Activated B cell treated with CpG ODN at 0.5 μM for 24 hours (primary cell): ENCODE data around the gene POU2F1. TPM values are rescaled to one million over a fixed set of nuclear protein-coding genes. Genes with fewer than 3 reads are reported as not detected.
"Not testable (repeated sequence)": the region's sequence is repeated elsewhere in the genome, so short reads cannot be mapped to it uniquely, and the experiment has no call there.

Source experiments
- ATAC-seq: fragments of 200-7000 bp; cut with Tn5 transposase; one replicate; pipeline ENCODE4 v1.10.0; 2021; ENCODE audit warnings: low read depth, mild to moderate bottlenecking, moderate library complexity
- CTCF ChIA-PET: fragments of 350-600 bp; sonication (Branson Sonifier 250); formaldehyde crosslinking; loops from one replicate; lab custom pipeline; 2021; ENCODE audit warnings: antibody characterized with exemption; lab: Charles Lee
- POLR2A ChIA-PET: fragments of 350-600 bp; sonication (Branson Sonifier 250); formaldehyde crosslinking; loops from one replicate; lab custom pipeline; 2021; ENCODE audit warnings: antibody characterized with exemption; lab: Charles Lee
- DNase-seq: peaks from one replicate; pipeline ENCODE4 v3.0.0; 2022
- H3K27ac Mint-ChIP-seq: one replicate; pipeline ENCODE4 v1.8.0; 2020; ENCODE audit warnings: mixed read lengths
- H3K27me3 Mint-ChIP-seq: one replicate; pipeline ENCODE4 v1.8.0; 2021; ENCODE audit warnings: mixed read lengths
- H3K36me3 Mint-ChIP-seq: one replicate; pipeline ENCODE4 v1.8.0; 2021; ENCODE audit warnings: low read depth, mixed read lengths
- H3K4me1 Mint-ChIP-seq: one replicate; pipeline ENCODE4 v1.8.0; 2021; ENCODE audit warnings: mixed read lengths
- H3K4me3 Mint-ChIP-seq: one replicate; pipeline ENCODE4 v1.8.0; 2020; ENCODE audit warnings: mild to moderate bottlenecking, mixed read lengths
- H3K9me3 Mint-ChIP-seq: one replicate; pipeline ENCODE4 v1.8.0; 2020; ENCODE audit warnings: mixed read lengths
- intact Hi-C: fragments of 100-400 bp; cut with micrococcal nuclease; formaldehyde crosslinking; loops from one replicate; pipeline ENCODE4 v1.15.1; 2024
- total RNA-seq: library from RNA; stranded (reverse); gene quantifications from 2 replicates; pipeline ENCODE4 v1.2.3, GENCODE V29; 2022
- TF ChIP-seq, protein P1 (sequence below): fragments of 200-600 bp; IDR thresholded peaks from one replicate; pipeline ENCODE4 v1.8.0; 2022; ENCODE audit warnings: antibody characterized with exemption, mild to moderate bottlenecking

POU2F1 gene
- total RNA-seq, 1 donor from 2014 or later: 35.5 TPM

DNA sequence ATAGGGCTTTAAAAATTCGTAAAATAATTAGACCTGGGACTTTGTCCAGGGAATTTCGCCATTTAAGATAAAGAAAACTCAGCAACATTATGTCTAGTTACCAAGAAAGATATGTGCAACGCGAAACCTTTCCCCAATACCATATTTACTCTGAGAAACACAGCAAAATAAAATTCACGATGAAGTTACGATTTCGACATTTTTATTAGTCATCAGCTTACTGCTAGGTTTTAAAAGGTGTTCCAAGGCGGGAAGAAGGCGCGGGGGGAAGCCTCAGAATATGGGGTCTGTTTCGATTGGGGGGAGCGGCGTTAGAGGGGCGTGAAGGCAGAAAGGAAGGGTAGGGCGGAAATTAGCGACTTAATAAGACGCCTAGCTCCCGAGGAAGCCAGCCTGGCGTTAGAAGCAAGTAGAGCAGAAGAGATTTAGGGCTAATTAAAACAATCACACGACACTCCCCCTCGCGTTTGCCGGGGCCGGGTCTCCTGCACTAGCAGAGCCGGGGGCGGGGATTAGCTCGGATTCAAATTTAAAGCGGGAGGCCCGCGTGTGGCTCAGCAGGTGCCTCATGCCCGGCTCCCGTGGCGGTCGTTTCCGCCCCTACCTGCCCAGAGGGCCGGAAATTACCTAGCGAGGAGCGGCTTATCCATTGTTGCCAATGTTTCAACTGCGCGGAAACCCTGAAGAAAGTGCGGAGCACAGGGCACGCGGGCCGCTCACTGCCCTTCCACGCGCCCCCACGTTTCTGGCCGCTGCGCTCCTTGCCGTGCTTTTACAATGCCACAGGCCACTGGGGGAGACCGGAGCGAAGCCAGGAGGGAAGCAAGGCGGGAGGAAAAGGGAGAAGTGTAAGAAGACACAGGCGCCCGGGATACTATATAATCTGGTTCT is 795 bp upstream of the POU2F1 start:
- Mint-ChIP-seq H3K27me3 (no peaks in the 10 kb centered on the region), H3K4me1 (peaks cover 29% of the 10 kb centered on the region), H3K4me3 (peak overlapping the region; percentile 93), H3K9me3 (peaks cover 2% of the 10 kb centered on the region), H3K27ac (peak overlapping the region; percentile 84), H3K36me3 (peaks cover 11% of the 10 kb centered on the region)
- CTCF ChIA-PET: interaction anchor here (0.7 to 2.2 kb wide), 18 partner anchors 12 to 334 kb away, joined by 3 to 13 read pairs (median 5); partner anchors contain the start of gene CREG1
- peak; percentile 81 for DNase-seq
- intact Hi-C loops: loop anchor here (1.0 to 10.0 kb wide), 15 partner anchors 109 to 1585 kb away; partner anchors contain the start of genes DCAF6, FAM78B, MGST3 and POGK
- POLR2A ChIA-PET: interaction anchor here (0.5 to 3.6 kb wide), 43 partner anchors 9 to 1896 kb away, joined by 3 to 51 read pairs (median 5); partner anchors contain the start of genes CREG1, DCAF6, MPC2 and POGK
- TF ChIP-seq, protein P1, sequence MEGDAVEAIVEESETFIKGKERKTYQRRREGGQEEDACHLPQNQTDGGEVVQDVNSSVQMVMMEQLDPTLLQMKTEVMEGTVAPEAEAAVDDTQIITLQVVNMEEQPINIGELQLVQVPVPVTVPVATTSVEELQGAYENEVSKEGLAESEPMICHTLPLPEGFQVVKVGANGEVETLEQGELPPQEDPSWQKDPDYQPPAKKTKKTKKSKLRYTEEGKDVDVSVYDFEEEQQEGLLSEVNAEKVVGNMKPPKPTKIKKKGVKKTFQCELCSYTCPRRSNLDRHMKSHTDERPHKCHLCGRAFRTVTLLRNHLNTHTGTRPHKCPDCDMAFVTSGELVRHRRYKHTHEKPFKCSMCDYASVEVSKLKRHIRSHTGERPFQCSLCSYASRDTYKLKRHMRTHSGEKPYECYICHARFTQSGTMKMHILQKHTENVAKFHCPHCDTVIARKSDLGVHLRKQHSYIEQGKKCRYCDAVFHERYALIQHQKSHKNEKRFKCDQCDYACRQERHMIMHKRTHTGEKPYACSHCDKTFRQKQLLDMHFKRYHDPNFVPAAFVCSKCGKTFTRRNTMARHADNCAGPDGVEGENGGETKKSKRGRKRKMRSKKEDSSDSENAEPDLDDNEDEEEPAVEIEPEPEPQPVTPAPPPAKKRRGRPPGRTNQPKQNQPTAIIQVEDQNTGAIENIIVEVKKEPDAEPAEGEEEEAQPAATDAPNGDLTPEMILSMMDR: no peak
- peak; percentile 33 for ATAC-seq

DNA sequence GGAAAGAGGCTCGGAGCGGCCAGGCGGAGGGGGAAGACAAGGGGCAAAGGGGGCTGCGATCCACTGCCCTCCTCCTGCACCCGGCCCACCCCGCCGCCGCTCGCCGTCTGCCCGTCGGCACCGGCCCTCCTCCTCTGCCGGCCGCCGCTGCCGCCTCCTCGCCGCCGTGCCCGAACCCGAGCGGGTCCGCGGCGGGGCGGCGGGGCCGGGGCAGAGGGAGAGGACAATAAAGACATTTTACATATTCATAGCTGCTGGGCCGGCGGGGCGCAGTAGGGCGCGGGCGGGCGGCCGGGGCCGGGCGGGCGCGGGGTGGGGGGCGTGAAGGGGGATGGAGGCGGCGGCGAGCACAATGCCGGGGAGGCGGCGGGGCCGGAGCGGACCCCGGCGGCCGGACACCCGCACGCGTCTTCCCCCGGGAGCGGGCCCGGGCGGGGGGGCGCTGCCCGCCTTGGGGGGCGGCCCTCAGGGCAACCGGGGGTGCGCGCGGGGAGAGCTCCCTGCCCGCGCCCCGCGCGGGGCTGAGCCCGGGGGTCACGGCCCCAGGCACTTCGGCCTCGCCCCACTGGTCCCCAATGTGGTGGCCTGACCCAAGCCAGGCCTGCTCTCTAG is 546 bp downstream of the POU2F1 start:
- H3K27me3 Mint-ChIP-seq: no peaks in the 10 kb centered on the region
- H3K9me3 Mint-ChIP-seq: peaks cover 2% of the 10 kb centered on the region
- TF ChIP-seq, protein P1: no peak
- H3K4me3 Mint-ChIP-seq: peak overlapping the region; percentile 93
- DNase-seq (peak; percentile 60), ATAC-seq (peak; percentile 12)
- peak overlapping the region; percentile 89 for H3K27ac Mint-ChIP-seq
- CTCF ChIA-PET: interaction anchor here (0.7 to 2.2 kb wide), 8 partner anchors 11 to 313 kb away, joined by 3 to 13 read pairs (median 5); no protein-coding TSS in a partner anchor
- peaks cover 11% of the 10 kb centered on the region for H3K36me3 Mint-ChIP-seq
- intact Hi-C loops: loop anchor here (2.0 to 10.0 kb wide), 9 partner anchors 222 to 1586 kb away; partner anchors contain the start of genes FAM78B, MGST3, RCSD1 and SFT2D2
- H3K4me1 Mint-ChIP-seq: peaks cover 43% of the 10 kb centered on the region
- POLR2A ChIA-PET: interaction anchor here (0.5 to 3.6 kb wide), 16 partner anchors 11 to 714 kb away, joined by 3 to 51 read pairs (median 4); partner anchors contain the start of gene DCAF6

DNA sequence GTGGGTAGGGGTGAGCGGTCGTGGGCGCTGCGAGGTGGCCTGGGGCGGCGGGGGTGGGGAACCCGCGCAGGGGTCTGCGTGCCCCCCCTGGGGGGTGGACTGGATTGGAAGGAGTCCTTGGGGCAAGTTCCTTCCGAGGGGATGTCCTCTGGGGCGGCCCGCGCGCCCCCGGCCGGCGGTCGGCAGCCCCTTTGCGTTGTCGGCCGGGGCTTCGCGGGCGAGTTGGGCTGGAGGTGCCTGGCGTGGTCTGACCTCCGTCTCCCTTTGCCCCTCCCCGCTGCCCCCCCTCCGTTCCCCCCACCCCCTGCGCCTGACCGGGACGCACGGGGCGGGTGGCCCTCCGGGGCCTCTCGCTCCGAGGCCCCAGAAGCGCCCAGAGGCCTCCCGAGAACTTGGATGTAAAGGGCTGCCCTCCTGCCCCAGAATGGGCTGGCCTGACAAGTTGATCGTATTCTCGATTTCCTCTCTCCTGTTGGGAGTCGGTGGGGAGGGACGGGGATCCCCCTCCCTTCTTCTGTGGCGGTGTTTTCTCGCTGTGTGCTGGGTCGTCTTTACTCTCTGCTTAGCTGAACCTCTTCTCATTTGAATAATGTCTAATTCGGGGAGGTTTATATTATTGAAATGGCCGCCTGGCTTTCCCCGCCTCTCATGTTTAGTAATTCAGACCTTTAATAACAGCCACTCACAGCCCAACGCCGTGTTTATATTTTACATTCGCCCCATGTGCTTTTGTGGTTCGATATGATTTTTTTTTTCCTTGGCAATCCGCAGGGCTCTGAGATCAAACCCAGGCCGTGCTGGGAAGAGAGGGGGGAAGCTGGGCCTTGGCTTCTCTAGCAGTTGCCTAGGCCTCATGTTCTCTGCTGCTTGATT is 1.3 kb downstream of the POU2F1 start:
- TF ChIP-seq, protein P1: no peak
- H3K36me3 Mint-ChIP-seq: peaks cover 11% of the 10 kb centered on the region
- ChIA-PET POLR2A (interaction anchor here (0.7 to 3.6 kb wide), 15 partner anchors 10 to 714 kb away, joined by 3 to 51 read pairs (median 5); partner anchors contain the start of genes DCAF6 and TADA1), CTCF (interaction anchor here (0.8 to 0.9 kb wide), 2 partner anchors 29 to 47 kb away, joined by 3 to 5 read pairs; no protein-coding TSS in a partner anchor)
- H3K27me3 Mint-ChIP-seq: no peaks in the 10 kb centered on the region
- H3K27ac Mint-ChIP-seq: peak overlapping the region; percentile 98
- DNase-seq (peak; percentile 73), ATAC-seq (peak; percentile 45)
- H3K9me3 Mint-ChIP-seq: peaks cover under 1% of the 10 kb centered on the region
- H3K4me3 Mint-ChIP-seq: peak overlapping the region; percentile 93
- peaks cover 47% of the 10 kb centered on the region for H3K4me1 Mint-ChIP-seq
- intact Hi-C loops: loop anchor here (1.0 to 10.0 kb wide), 12 partner anchors 17 to 1587 kb away; partner anchors contain the start of genes CREG1, FAM78B, MGST3 and RCSD1

DNA sequence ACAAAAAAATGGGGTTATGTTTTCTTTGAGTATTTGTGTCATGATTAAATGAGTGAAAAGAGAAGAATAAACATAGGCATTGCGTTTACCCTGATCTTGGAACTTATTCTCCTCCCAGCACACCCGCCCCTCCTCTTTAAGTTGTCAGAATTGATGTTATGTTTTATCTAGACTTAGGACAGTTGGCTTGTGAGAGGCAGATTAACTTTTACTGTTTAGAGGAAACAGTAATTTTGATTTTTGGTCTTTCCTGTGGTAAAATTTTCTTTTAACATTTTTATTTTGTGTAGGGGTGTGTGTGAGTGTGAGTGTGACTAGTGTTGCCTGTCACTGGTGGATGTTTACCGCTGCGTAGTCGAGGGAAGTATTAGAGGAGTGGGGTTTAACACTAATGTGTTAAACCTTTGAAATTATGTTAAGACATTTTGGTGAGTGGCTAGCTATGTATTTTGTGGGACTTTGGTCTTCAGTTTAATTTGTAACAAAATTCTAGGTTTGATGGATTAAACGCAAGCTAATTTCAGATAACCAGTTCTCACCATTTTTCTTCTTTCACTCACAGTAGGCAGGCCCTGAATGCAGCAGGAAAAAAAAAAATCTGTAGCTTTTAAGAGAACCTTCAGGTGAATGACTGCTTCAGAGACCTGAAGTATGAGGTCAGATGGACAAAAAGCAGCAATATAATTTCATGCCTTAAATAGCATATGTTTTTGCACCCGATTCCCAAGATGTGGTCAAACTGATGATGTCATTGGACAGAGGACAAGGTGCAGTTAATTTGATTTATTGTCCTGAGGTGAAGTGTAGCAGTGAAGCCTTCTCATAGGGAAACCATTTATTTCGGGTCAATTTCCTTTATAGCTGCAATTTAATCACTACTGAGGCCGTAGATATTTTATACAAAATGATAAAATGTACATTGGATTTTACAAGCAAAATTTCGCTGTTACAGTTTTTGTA is 2.7 kb downstream of the POU2F1 start:
- Mint-ChIP-seq H3K27ac (peak overlapping the region; percentile 98), H3K36me3 (peaks cover 11% of the 10 kb centered on the region), H3K4me1 (peaks cover 56% of the 10 kb centered on the region), H3K9me3 (no peaks in the 10 kb centered on the region), H3K27me3 (no peaks in the 10 kb centered on the region), H3K4me3 (peak overlapping the region; percentile 9)
- POLR2A ChIA-PET: interaction anchor here (1.3 to 3.6 kb wide), 7 partner anchors 9 to 712 kb away, joined by 3 to 51 read pairs (median 6); partner anchors contain the start of gene DCAF6
- TF ChIP-seq, protein P1: no peak
- CTCF ChIA-PET: no interaction called here
- DNase-seq: no peak
- intact Hi-C loops: loop anchor here (2.0 to 10.0 kb wide), 5 partner anchors 15 to 1589 kb away; partner anchors contain the start of genes FAM78B, MGST3 and RCSD1
- no peak for ATAC-seq

DNA sequence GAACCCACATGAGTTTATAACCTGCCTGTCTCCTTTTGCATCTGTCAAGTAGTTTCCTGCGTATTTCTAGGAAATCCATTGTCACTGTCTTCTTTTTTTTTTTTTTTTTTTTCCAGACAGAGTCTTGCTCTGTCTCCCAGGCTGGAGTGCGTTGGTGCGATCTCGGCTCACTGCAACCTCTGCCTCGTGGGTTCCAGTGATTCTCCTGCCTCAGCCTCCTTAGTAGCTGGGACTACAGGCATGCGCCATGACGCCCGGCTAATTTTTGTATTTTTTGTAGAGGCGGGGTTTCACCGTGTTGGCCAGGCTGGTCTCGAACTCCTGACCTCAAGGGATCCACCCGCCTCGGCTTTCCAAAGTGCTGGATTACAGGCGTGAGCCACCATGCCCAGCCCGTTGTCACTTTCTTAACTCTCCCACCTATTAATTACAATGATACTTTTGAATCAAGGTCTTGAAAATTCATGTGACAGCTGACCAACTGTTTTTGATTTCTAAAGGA is 4.1 kb downstream of the POU2F1 start:
- POLR2A ChIA-PET: interaction anchor here (0.7 kb wide), 1 partner anchor 97 kb away, joined by 7 read pairs; no protein-coding TSS in a partner anchor
- H3K9me3 Mint-ChIP-seq, H3K27me3 Mint-ChIP-seq, CTCF ChIA-PET, ATAC-seq, DNase-seq, H3K36me3 Mint-ChIP-seq, H3K4me3 Mint-ChIP-seq: not testable (repeated sequence)
- H3K27ac Mint-ChIP-seq: peak overlapping the region; percentile 41
- peaks cover 60% of the 10 kb centered on the region for H3K4me1 Mint-ChIP-seq
- intact Hi-C loops: loop anchor here (5.0 to 10.0 kb wide), 4 partner anchors 297 to 1590 kb away; partner anchors contain the start of genes FAM78B, MGST3 and RCSD1
